ENCODE measurements around the gene CHST12. TPM values are rescaled to one million over a fixed set of nuclear protein-coding genes. Genes with fewer than 3 reads are reported as not detected.

Gene CHST12
- total and polyA plus RNA-seq, 4 experiments from 2014 or later: 11.6 to 30.7 (median 26.0) TPM

DNA sequence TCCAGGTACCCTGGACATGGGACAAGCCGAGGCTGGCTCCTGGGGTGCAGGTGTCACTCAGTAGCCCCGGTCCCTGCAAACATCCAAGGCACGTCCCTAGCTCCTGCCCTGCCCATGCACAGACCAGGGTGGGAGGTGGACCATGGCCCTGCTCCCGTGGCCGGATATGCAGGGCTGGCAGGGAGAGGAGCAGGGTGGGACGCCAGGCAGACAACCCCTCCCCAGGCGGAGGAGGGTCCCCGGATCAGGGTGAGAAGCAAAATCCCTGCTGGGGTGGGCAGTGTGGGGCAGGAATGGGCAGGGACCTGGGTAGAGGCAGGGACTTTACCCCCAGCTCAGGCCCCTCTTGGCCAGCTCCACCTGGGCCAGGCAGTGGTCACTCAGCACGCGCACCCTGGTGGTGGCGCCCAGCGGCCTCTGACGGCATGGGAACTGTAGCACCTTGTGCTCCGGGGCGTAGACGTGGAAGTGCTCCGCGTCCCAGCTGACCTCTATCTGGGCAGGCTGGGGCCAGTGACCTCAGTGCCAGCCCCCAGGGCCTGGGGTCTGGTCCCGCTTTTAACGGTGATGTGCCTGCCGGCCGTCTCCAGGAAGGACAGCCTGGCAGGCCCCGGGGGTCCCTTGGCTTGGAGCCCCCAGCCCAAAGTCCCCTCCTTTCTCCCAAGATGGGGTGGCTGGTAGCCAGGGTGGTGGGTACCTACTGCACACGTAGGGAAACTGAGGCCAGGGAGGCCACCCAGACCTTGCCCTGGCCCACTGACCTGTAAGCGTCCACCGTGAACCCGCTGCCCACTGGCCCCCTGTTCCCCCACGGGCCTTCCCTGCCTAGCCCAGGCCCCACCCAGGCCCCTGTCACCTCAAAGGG, 71.6 kb downstream of the CHST12 start:
- no peak overlapping the region for H3K4me3 Mint-ChIP-seq
- peaks cover 0 to 3% of the 10 kb centered on the region in 2 donors for H3K27me3 Mint-ChIP-seq
- peaks cover 0 to 4% (median under 1%) of the 10 kb centered on the region in 4 donors for H3K4me1 Mint-ChIP-seq
- DNase-seq: no peak
- Histone ChIP-seq H3K4me1 (ENCODE audit: insufficient read depth, low read length) (peaks cover 13% of the 10 kb centered on the region), H3K4me3 (ENCODE audit: low read length in 2 of 2) (no peak overlapping the region), H3K27me3 (ENCODE audit: insufficient read depth, low read length) (no peaks in the 10 kb centered on the region), H3K9me3 (ENCODE audit: control insufficient read depth in 1 of 2, low read length in 2 of 2) (no peaks in the 10 kb centered on the region), H3K36me3 (ENCODE audit: insufficient read depth, low read length) (no peaks in the 10 kb centered on the region), H3K27ac (ENCODE audit: low read depth, low read length) (no peak overlapping the region)
- H3K27ac Mint-ChIP-seq: no peak overlapping the region
- ChIA-PET CTCF (ENCODE audit: partially characterized antibody) (no interaction called here), POLR2A (ENCODE audit: partially characterized antibody) (no interaction called here)
- no peaks in the 10 kb centered on the region for H3K9me3 Mint-ChIP-seq
- intact Hi-C loops (cut with micrococcal nuclease): loop anchor here (5.0 kb wide), 2 partner anchors 47 to 82 kb away; partner anchors contain the start of genes BRAT1 and IQCE
- H3K36me3 Mint-ChIP-seq: no peaks in the 10 kb centered on the region

GRCh38 chr7:2475678-2476015, 72.2 kb downstream of the CHST12 start:
- Histone ChIP-seq H3K27me3 (ENCODE audit: insufficient read depth, low read length) (no peaks in the 10 kb centered on the region), H3K27ac (ENCODE audit: low read depth, low read length) (no peak overlapping the region), H3K4me1 (ENCODE audit: insufficient read depth, low read length) (peaks cover 13% of the 10 kb centered on the region), H3K36me3 (ENCODE audit: insufficient read depth, low read length) (no peaks in the 10 kb centered on the region), H3K4me3 (ENCODE audit: low read length in 2 of 2) (no peak overlapping the region), H3K9me3 (ENCODE audit: control insufficient read depth in 1 of 2, low read length in 2 of 2) (no peaks in the 10 kb centered on the region)
- H3K9me3 Mint-ChIP-seq: no peaks in the 10 kb centered on the region
- H3K4me1 Mint-ChIP-seq: peaks cover 0 to 4% (median under 1%) of the 10 kb centered on the region in 4 donors
- intact Hi-C loops (cut with micrococcal nuclease): loop anchor here (5.0 kb wide), 2 partner anchors 47 to 82 kb away; partner anchors contain the start of genes BRAT1 and IQCE
- H3K27me3 Mint-ChIP-seq: peaks cover 0 to under 1% of the 10 kb centered on the region in 2 donors
- H3K27ac Mint-ChIP-seq: no peak overlapping the region
- no peak for DNase-seq
- CTCF ChIA-PET (ENCODE audit: partially characterized antibody): no interaction called here
- H3K36me3 Mint-ChIP-seq: no peaks in the 10 kb centered on the region
- POLR2A ChIA-PET (ENCODE audit: partially characterized antibody): no interaction called here
- no peak overlapping the region for H3K4me3 Mint-ChIP-seq

GRCh38 chr7:2476298-2476697, 72.9 kb downstream of the CHST12 start, which contains the start of gene GRIFIN:
Gene GRIFIN (minus strand): TSS chr7:2476398. CDS start chr7:2476383, 15 bp downstream.
- no peaks in the 10 kb centered on the region for H3K27me3 Mint-ChIP-seq
- Histone ChIP-seq H3K9me3 (ENCODE audit: control insufficient read depth in 1 of 2, low read length in 2 of 2) (no peaks in the 10 kb centered on the region), H3K27ac (ENCODE audit: low read depth, low read length) (no peak within 1 kb of the TSS), H3K4me1 (ENCODE audit: insufficient read depth, low read length) (peaks cover 13% of the 10 kb centered on the region), H3K36me3 (ENCODE audit: insufficient read depth, low read length) (no peaks in the 10 kb centered on the region), H3K27me3 (ENCODE audit: insufficient read depth, low read length) (no peaks in the 10 kb centered on the region), H3K4me3 (ENCODE audit: low read length in 2 of 2) (no peak within 1 kb of the TSS)
- CTCF ChIA-PET (ENCODE audit: partially characterized antibody): interaction anchor here (4.9 kb wide), 1 partner anchor 234 kb away, joined by 21 read pairs; no protein-coding TSS in a partner anchor
- intact Hi-C loops (cut with micrococcal nuclease): loop anchor here (5.0 kb wide), 2 partner anchors 46 to 81 kb away; partner anchors contain the start of genes BRAT1 and IQCE
- no peaks in the 10 kb centered on the region for H3K36me3 Mint-ChIP-seq
- H3K4me3 Mint-ChIP-seq: peak within 1 kb of the TSS in 3 of 8 donors; percentile 21 to 31 (median 22)
- POLR2A ChIA-PET (ENCODE audit: partially characterized antibody): no interaction called here
- no peak for DNase-seq
- H3K9me3 Mint-ChIP-seq: no peaks in the 10 kb centered on the region
- peak within 1 kb of the TSS in 1 of 7 donors; percentile 63 for H3K27ac Mint-ChIP-seq
- peaks cover 0 to 4% (median 0%) of the 10 kb centered on the region in 4 donors for H3K4me1 Mint-ChIP-seq

- no peak for DNase-seq
- Histone ChIP-seq H3K27ac (ENCODE audit: low read depth, low read length) (no peak overlapping the region), H3K9me3 (ENCODE audit: control insufficient read depth in 1 of 2, low read length in 2 of 2) (no peaks in the 10 kb centered on the region), H3K4me1 (ENCODE audit: insufficient read depth, low read length) (peaks cover 13% of the 10 kb centered on the region), H3K27me3 (ENCODE audit: insufficient read depth, low read length) (no peaks in the 10 kb centered on the region), H3K36me3 (ENCODE audit: insufficient read depth, low read length) (no peaks in the 10 kb centered on the region), H3K4me3 (ENCODE audit: low read length in 2 of 2) (no peak overlapping the region)
- intact Hi-C loops (cut with micrococcal nuclease): loop anchor here (1.0 to 5.0 kb wide), 4 partner anchors 45 to 232 kb away; partner anchors contain the start of genes BRAT1 and IQCE
- Mint-ChIP-seq H3K9me3 (no peaks in the 10 kb centered on the region), H3K27me3 (no peaks in the 10 kb centered on the region), H3K27ac (peak overlapping the region in 1 of 7 donors; percentile 63), H3K36me3 (no peaks in the 10 kb centered on the region), H3K4me3 (peak overlapping the region in 3 of 8 donors; percentile 21 to 31 (median 22)), H3K4me1 (peaks cover 0 to 4% (median 0%) of the 10 kb centered on the region in 4 donors)
- POLR2A ChIA-PET (ENCODE audit: partially characterized antibody): no interaction called here
- CTCF ChIA-PET (ENCODE audit: partially characterized antibody): interaction anchor here (4.9 kb wide), 1 partner anchor 233 kb away, joined by 21 read pairs; no protein-coding TSS in a partner anchor
These were observed 73.5 kb downstream of the CHST12 start for GRCh38 chr7:2476776-2477446.

DNA sequence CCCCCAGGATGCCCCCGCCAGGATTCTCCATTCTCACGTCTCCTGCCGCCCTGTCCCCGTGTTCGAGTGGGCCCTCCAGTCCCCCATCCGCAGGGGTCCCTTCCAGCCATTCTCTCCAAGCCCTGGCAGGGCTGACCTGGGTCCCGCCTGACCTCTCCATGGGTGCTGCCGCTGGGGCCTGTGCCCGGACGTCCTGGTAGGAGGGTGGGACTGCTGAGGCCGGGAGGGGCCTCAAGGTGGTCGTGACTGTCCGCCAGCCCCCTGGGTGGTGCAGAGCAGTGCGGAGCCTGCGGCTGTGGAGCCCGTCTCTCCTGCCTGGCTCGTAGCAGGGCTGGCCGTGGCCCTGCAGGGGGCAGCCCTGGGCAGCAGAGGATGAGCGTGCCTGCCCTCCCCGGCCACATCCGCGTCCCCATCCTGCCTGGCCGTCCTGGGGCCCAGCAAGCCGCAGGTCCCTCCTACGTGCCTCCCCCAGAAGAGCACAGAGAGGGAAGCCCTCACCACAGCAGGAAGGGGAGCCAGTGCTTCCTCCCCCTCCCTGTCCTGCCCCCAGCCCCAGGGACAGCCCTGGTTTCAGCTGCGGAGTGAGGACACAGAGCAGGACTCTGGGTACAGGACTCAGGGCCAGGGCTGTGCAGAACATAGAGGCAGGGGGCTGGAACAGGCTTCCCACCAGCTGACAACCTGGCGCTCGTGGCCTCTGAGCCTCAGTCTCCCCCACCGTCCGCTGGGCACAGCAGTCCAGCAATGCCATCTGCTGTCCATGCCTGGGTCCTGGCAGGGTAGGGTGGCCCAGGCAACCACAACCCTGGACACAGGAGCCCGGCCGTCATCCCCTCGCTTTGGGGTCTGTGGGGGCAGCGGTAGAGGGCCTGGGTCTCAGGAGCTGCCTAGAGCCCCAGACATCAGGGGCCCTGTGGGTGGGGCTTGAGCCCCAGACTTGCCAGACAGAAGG, 74.3 kb downstream of the CHST12 start:
- Mint-ChIP-seq H3K36me3 (no peaks in the 10 kb centered on the region), H3K4me3 (peak overlapping the region in 2 of 8 donors; percentile 22 to 31), H3K9me3 (peaks cover 0 to 2% (median under 1%) of the 10 kb centered on the region in 8 donors), H3K27me3 (no peaks in the 10 kb centered on the region), H3K27ac (no peak overlapping the region), H3K4me1 (peaks cover 0 to 4% (median 0%) of the 10 kb centered on the region in 4 donors)
- Histone ChIP-seq H3K27ac (ENCODE audit: low read depth, low read length) (no peak overlapping the region), H3K27me3 (ENCODE audit: insufficient read depth, low read length) (no peaks in the 10 kb centered on the region), H3K4me1 (ENCODE audit: insufficient read depth, low read length) (peaks cover 13% of the 10 kb centered on the region), H3K4me3 (ENCODE audit: low read length in 2 of 2) (no peak overlapping the region), H3K9me3 (ENCODE audit: control insufficient read depth in 1 of 2, low read length in 2 of 2) (no peaks in the 10 kb centered on the region), H3K36me3 (ENCODE audit: insufficient read depth, low read length) (no peaks in the 10 kb centered on the region)
- peak; percentile 54 to 69 (median 64) for DNase-seq
- intact Hi-C loops (cut with micrococcal nuclease): loop anchor here (1.0 to 5.0 kb wide), 4 partner anchors 45 to 232 kb away; partner anchors contain the start of genes BRAT1 and IQCE
- POLR2A ChIA-PET (ENCODE audit: partially characterized antibody): interaction anchor here (0.7 to 2.6 kb wide), 6 partner anchors 31 to 81 kb away, joined by 3 to 11 read pairs (median 6); partner anchors contain the start of gene IQCE
- CTCF ChIA-PET (ENCODE audit: partially characterized antibody): interaction anchor here (0.9 to 4.9 kb wide), 8 partner anchors 9 to 232 kb away, joined by 3 to 21 read pairs (median 4); no protein-coding TSS in a partner anchor

DNA sequence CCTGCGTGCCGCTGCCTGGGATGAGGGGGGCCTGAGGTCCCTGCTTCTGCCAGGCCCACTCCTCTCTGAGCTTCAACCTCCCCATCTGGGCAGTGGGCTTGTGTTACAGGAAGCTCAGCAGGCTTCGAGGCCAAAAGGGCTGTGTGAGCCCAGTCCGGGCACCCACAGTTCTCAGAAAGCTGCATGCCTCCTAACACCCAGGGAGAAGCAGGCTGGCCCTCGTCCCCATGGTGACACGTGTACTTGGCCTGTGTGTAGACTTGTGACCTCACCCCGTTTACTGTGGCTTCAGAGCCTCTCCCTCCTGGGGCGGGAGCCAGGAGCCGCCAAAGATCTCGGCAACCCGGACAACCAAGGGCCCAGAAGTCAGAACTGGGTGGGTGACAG, 75.0 kb downstream of the CHST12 start:
- no peak for DNase-seq
- Mint-ChIP-seq H3K36me3 (no peaks in the 10 kb centered on the region), H3K4me1 (peaks cover 0 to 4% (median 0%) of the 10 kb centered on the region in 4 donors), H3K9me3 (peaks cover 0 to 7% (median 5%) of the 10 kb centered on the region in 8 donors), H3K4me3 (no peak overlapping the region), H3K27ac (no peak overlapping the region), H3K27me3 (no peaks in the 10 kb centered on the region)
- H3K36me3 ChIP-seq (ENCODE audit: insufficient read depth, low read length): no peaks in the 10 kb centered on the region
- CTCF ChIA-PET (ENCODE audit: partially characterized antibody): interaction anchor here (0.9 to 4.9 kb wide), 8 partner anchors 10 to 232 kb away, joined by 3 to 21 read pairs (median 4); no protein-coding TSS in a partner anchor
- no peak overlapping the region for H3K27ac ChIP-seq (ENCODE audit: low read depth, low read length)
- no peaks in the 10 kb centered on the region for H3K27me3 ChIP-seq (ENCODE audit: insufficient read depth, low read length)
- POLR2A ChIA-PET (ENCODE audit: partially characterized antibody): interaction anchor here (0.7 to 2.6 kb wide), 6 partner anchors 30 to 81 kb away, joined by 3 to 11 read pairs (median 6); partner anchors contain the start of gene IQCE
- peaks cover 13% of the 10 kb centered on the region for H3K4me1 ChIP-seq (ENCODE audit: insufficient read depth, low read length)
- intact Hi-C loops (cut with micrococcal nuclease): loop anchor here (5.0 kb wide), 2 partner anchors 44 to 79 kb away; partner anchors contain the start of genes BRAT1 and IQCE
- no peak overlapping the region for H3K4me3 ChIP-seq (ENCODE audit: low read length in 2 of 2)
- H3K9me3 ChIP-seq (ENCODE audit: control insufficient read depth in 1 of 2, low read length in 2 of 2): no peaks in the 10 kb centered on the region
